ENCODE results near the gene VAV2. TPM values are rescaled to one million over a fixed set of nuclear protein-coding genes. Genes with fewer than 3 reads are reported as not detected.
"Not testable (repeated sequence)": the region's sequence is repeated elsewhere in the genome, so short reads cannot be mapped to it uniquely, and the experiment has no call there.

Gene VAV2
- total and polyA plus RNA-seq, 7 donors: 3.8 to 23.3 (median 7.2) TPM

- WGBS, 2 donors: 95 to 97% methylated on average over 17 of the region's 17 CpGs
- DNase-seq: peak; percentile 41
- TF ChIP-seq EP300 (IDR thresholded peaks at IDR 0.05): no peak
- no peak for TF ChIP-seq CTCF (IDR thresholded peaks at IDR 0.05)
- no peak for TF ChIP-seq POLR2A (IDR thresholded peaks at IDR 0.05)
- TF ChIP-seq POLR2AphosphoS5 (IDR thresholded peaks at IDR 0.05): no peak
- Histone ChIP-seq H3K27ac (no peak overlapping the region), H3K4me1 (no peaks in the 10 kb centered on the region), H3K9me3 (peaks cover 0 to 8% (median 3%) of the 10 kb centered on the region in 4 donors), H3K4me3 (no peak overlapping the region), H3K27me3 (no peaks in the 10 kb centered on the region), H3K36me3 (peaks cover 0 to 24% (median 3%) of the 10 kb centered on the region in 4 donors)
- intact Hi-C loops (cut with DNase I): no loop called here
These were observed 223.7 kb downstream of the VAV2 start for GRCh38 chr9:133768371-133768858.

- peak; percentile 38 for DNase-seq
- Histone ChIP-seq H3K4me3 (no peak overlapping the region), H3K27ac (no peak overlapping the region), H3K27me3 (no peaks in the 10 kb centered on the region), H3K9me3 (peaks cover 0 to 8% (median 3%) of the 10 kb centered on the region in 4 donors), H3K36me3 (peaks cover 0 to 32% (median 3%) of the 10 kb centered on the region in 4 donors), H3K4me1 (no peaks in the 10 kb centered on the region)
- 96 to 97% methylated on average over 1 of the region's 1 CpG for WGBS, 2 donors
- TF ChIP-seq CTCF (IDR thresholded peaks at IDR 0.05) (no peak), POLR2AphosphoS5 (IDR thresholded peaks at IDR 0.05) (no peak), EP300 (IDR thresholded peaks at IDR 0.05) (no peak), POLR2A (IDR thresholded peaks at IDR 0.05) (no peak)
- intact Hi-C loops (cut with DNase I): no loop called here
These were observed 224.5 kb downstream of the VAV2 start for GRCh38 chr9:133767625-133768024.

GRCh38 chr9:133767008-133767407 lies 225.1 kb downstream of the VAV2 start:
- Histone ChIP-seq H3K36me3 (peaks cover 0 to 32% (median 3%) of the 10 kb centered on the region in 4 donors), H3K9me3 (peaks cover 0 to 8% (median 3%) of the 10 kb centered on the region in 4 donors), H3K4me1 (no peaks in the 10 kb centered on the region), H3K4me3 (no peak overlapping the region), H3K27me3 (no peaks in the 10 kb centered on the region), H3K27ac (no peak overlapping the region)
- no peak for DNase-seq
- intact Hi-C loops (cut with DNase I): no loop called here
- WGBS, 2 donors: 89 to 92% methylated on average over 1 of the region's 1 CpG
- TF ChIP-seq CTCF (IDR thresholded peaks at IDR 0.05): no peak
- TF ChIP-seq POLR2AphosphoS5 (IDR thresholded peaks at IDR 0.05): no peak
- no peak for TF ChIP-seq EP300 (IDR thresholded peaks at IDR 0.05)
- no peak for TF ChIP-seq POLR2A (IDR thresholded peaks at IDR 0.05)

- H3K4me1 ChIP-seq; H3K9me3 ChIP-seq; intact Hi-C loops (cut with DNase I); H3K27ac ChIP-seq; H3K4me3 ChIP-seq; H3K27me3 ChIP-seq; DNase-seq: not testable (repeated sequence)
- 78 to 85% methylated on average over 3 of the region's 3 CpGs for WGBS, 2 donors
- H3K36me3 ChIP-seq: peaks cover 0 to 32% (median 3%) of the 10 kb centered on the region in 4 donors
These were observed 225.9 kb downstream of the VAV2 start for GRCh38 chr9:133766234-133766633.

GRCh38 chr9:133763272-133764183 lies 228.6 kb downstream of the VAV2 start:
- TF ChIP-seq CTCF (IDR thresholded peaks at IDR 0.05) (no peak), POLR2AphosphoS5 (IDR thresholded peaks at IDR 0.05) (no peak), POLR2A (IDR thresholded peaks at IDR 0.05) (no peak)
- Histone ChIP-seq H3K36me3 (peaks cover 0 to 32% (median 3%) of the 10 kb centered on the region in 4 donors), H3K27ac (no peak overlapping the region), H3K4me1 (no peaks in the 10 kb centered on the region), H3K27me3 (no peaks in the 10 kb centered on the region), H3K9me3 (peaks cover 0 to 8% (median 3%) of the 10 kb centered on the region in 4 donors), H3K4me3 (no peak overlapping the region)
- intact Hi-C loops (cut with DNase I): no loop called here
- peak; percentile 59 for DNase-seq
- WGBS, 2 donors: 91 to 94% methylated on average over 26 of the region's 26 CpGs

All from sigmoid colon (tissue), 7 donors.